ENCODE data around the gene BAIAP2L2. TPM values are rescaled to one million over a fixed set of nuclear protein-coding genes. Genes with fewer than 3 reads are reported as not detected.

Gene BAIAP2L2
- total RNA-seq, 1 donor from 2014 or later: 6.5 TPM

- no peaks in the 10 kb centered on the region for H3K9me3 Mint-ChIP-seq (ENCODE audit: low read depth)
- TF ChIP-seq CTCF (IDR thresholded peaks at IDR 0.05; ENCODE audit: unreplicated experiment): peak; percentile 95
- peaks cover 3% of the 10 kb centered on the region for H3K27me3 Mint-ChIP-seq
- H3K27ac Mint-ChIP-seq: no peak overlapping the region
- H3K36me3 Mint-ChIP-seq (ENCODE audit: insufficient read depth): peaks cover 3% of the 10 kb centered on the region
- peaks cover 13% of the 10 kb centered on the region for H3K4me1 Mint-ChIP-seq (ENCODE audit: low read depth)
- peak; percentile 84 for DNase-seq (ENCODE audit: low spot score, unreplicated experiment)
- no peak overlapping the region for H3K4me3 Mint-ChIP-seq (ENCODE audit: low read depth)
Measured at GRCh38 chr22:38114484-38115398, 4.3 kb upstream of the BAIAP2L2 start.

GRCh38 chr22:38112381-38112780 lies 1.9 kb upstream of the BAIAP2L2 start:
- DNase-seq (ENCODE audit: low spot score, unreplicated experiment): no peak
- no peak overlapping the region for H3K4me3 Mint-ChIP-seq (ENCODE audit: low read depth)
- peaks cover 13% of the 10 kb centered on the region for H3K4me1 Mint-ChIP-seq (ENCODE audit: low read depth)
- no peaks in the 10 kb centered on the region for H3K9me3 Mint-ChIP-seq (ENCODE audit: low read depth)
- peaks cover 3% of the 10 kb centered on the region for H3K36me3 Mint-ChIP-seq (ENCODE audit: insufficient read depth)
- H3K27me3 Mint-ChIP-seq: peaks cover 3% of the 10 kb centered on the region
- no peak for TF ChIP-seq CTCF (IDR thresholded peaks at IDR 0.05; ENCODE audit: unreplicated experiment)
- no peak overlapping the region for H3K27ac Mint-ChIP-seq

- TF ChIP-seq CTCF (IDR thresholded peaks at IDR 0.05; ENCODE audit: unreplicated experiment): no peak
- no peak overlapping the region for H3K27ac Mint-ChIP-seq
- H3K36me3 Mint-ChIP-seq (ENCODE audit: insufficient read depth): peaks cover 3% of the 10 kb centered on the region
- no peak for DNase-seq (ENCODE audit: low spot score, unreplicated experiment)
- peaks cover 13% of the 10 kb centered on the region for H3K4me1 Mint-ChIP-seq (ENCODE audit: low read depth)
- H3K9me3 Mint-ChIP-seq (ENCODE audit: low read depth): no peaks in the 10 kb centered on the region
- peaks cover 3% of the 10 kb centered on the region for H3K27me3 Mint-ChIP-seq
- no peak overlapping the region for H3K4me3 Mint-ChIP-seq (ENCODE audit: low read depth)
Measured at GRCh38 chr22:38111925-38112355, 1.5 kb upstream of the BAIAP2L2 start.

GRCh38 chr22:38110863-38111852 lies 674 bp upstream of the BAIAP2L2 start:
- Mint-ChIP-seq H3K4me3 (ENCODE audit: low read depth) (no peak overlapping the region), H3K36me3 (ENCODE audit: insufficient read depth) (peaks cover 3% of the 10 kb centered on the region), H3K27me3 (peaks cover 3% of the 10 kb centered on the region), H3K9me3 (ENCODE audit: low read depth) (no peaks in the 10 kb centered on the region), H3K27ac (peak overlapping the region; percentile 92), H3K4me1 (ENCODE audit: low read depth) (peaks cover 13% of the 10 kb centered on the region)
- DNase-seq (ENCODE audit: low spot score, unreplicated experiment): no peak
- TF ChIP-seq CTCF (IDR thresholded peaks at IDR 0.05; ENCODE audit: unreplicated experiment): no peak
